ENCODE measurements around the gene KRTAP5-9.

DNA sequence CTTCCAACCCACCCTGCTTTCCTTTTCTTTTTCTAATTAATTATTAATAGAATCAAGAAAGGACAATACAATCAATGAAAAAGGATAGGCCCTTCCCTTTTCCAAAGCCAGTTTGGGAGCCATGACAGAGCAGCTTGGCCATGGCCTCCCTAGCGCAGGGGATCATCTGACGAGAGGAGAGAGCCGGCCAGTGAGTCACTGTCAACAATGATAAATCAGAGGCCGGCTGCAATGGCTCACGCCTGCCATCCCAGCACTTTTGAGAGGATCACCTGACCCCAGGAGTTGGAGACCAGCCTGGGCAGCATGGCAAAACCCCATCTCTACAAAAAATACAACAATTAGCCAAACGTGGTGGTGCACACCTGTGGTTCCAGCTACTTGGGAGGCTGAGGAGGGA lies 48.7 kb upstream of the KRTAP5-9 start:
- TF ChIP-seq POLR2A (IDR thresholded peaks at IDR 0.05), result no peak
- TF ChIP-seq, protein P1, sequence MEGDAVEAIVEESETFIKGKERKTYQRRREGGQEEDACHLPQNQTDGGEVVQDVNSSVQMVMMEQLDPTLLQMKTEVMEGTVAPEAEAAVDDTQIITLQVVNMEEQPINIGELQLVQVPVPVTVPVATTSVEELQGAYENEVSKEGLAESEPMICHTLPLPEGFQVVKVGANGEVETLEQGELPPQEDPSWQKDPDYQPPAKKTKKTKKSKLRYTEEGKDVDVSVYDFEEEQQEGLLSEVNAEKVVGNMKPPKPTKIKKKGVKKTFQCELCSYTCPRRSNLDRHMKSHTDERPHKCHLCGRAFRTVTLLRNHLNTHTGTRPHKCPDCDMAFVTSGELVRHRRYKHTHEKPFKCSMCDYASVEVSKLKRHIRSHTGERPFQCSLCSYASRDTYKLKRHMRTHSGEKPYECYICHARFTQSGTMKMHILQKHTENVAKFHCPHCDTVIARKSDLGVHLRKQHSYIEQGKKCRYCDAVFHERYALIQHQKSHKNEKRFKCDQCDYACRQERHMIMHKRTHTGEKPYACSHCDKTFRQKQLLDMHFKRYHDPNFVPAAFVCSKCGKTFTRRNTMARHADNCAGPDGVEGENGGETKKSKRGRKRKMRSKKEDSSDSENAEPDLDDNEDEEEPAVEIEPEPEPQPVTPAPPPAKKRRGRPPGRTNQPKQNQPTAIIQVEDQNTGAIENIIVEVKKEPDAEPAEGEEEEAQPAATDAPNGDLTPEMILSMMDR (IDR thresholded peaks at IDR 0.05), result no peak

Measured in thyroid gland (tissue), 4 donors.